GM06990 (cell line): ENCODE data around the gene ABCA12.

Experiments used
- DNase-seq: peaks from one replicate; pipeline ENCODE4 v3.0.0-alpha.2; 2011; ENCODE audit not compliant: insufficient read length; ENCODE audit errors: extremely low read depth
- H3K27me3 ChIP-seq: replicated peaks from 2 replicates; pipeline ENCODE4 v1.6.0; 2011; ENCODE audit warnings: low read length; ENCODE audit not compliant: control insufficient read depth, insufficient read depth
- H3K36me3 ChIP-seq: 2 replicates; pipeline ENCODE4 v1.5.1; 2011; ENCODE audit warnings: low read length; ENCODE audit not compliant: control insufficient read depth, insufficient read depth
- H3K4me3 ChIP-seq: replicated peaks from 2 replicates; pipeline ENCODE4 v1.5.1; 2011; ENCODE audit warnings: low read depth, mild to moderate bottlenecking, control low read depth, low read length
- CTCF ChIP-seq: IDR thresholded peaks from 2 replicates; pipeline ENCODE4 v1.5.1; 2011; ENCODE audit warnings: low read length, control low read depth, mild to moderate bottlenecking, inconsistent platforms; ENCODE audit not compliant: insufficient read depth, poor library complexity, severe bottlenecking

ABCA12 gene

GRCh38 chr2:215141706-215142105 is 3.3 kb upstream of the ABCA12 start:
- H3K36me3 ChIP-seq = no peaks in the 10 kb centered on the region
- no peaks in the 10 kb centered on the region for H3K27me3 ChIP-seq
- DNase-seq = no peak
- H3K4me3 ChIP-seq = no peak overlapping the region
- no peak for TF ChIP-seq CTCF

- Histone ChIP-seq H3K4me3 (no peak overlapping the region), H3K27me3 (no peaks in the 10 kb centered on the region), H3K36me3 (no peaks in the 10 kb centered on the region)
- TF ChIP-seq CTCF = no peak
- no peak for DNase-seq
Observed at GRCh38 chr2:215140166-215140707, 1.8 kb upstream of the ABCA12 start.

- TF ChIP-seq CTCF = no peak
- no peak for DNase-seq
- peak overlapping the region; percentile 50 for H3K4me3 ChIP-seq
- H3K36me3 ChIP-seq = no peaks in the 10 kb centered on the region
- H3K27me3 ChIP-seq = no peaks in the 10 kb centered on the region
Observed at GRCh38 chr2:215137741-215138340, 585 bp downstream of the ABCA12 start.

- Histone ChIP-seq H3K36me3 (no peaks in the 10 kb centered on the region), H3K27me3 (no peaks in the 10 kb centered on the region), H3K4me3 (peak overlapping the region; percentile 42)
- DNase-seq = no peak
- TF ChIP-seq CTCF = no peak
Observed at GRCh38 chr2:215137329-215137686, 1.1 kb downstream of the ABCA12 start.

- peak overlapping the region; percentile 30 for H3K4me3 ChIP-seq
- H3K27me3 ChIP-seq = no peaks in the 10 kb centered on the region
- H3K36me3 ChIP-seq = no peaks in the 10 kb centered on the region
- peak; percentile 31 for DNase-seq
- no peak for TF ChIP-seq CTCF
Observed at GRCh38 chr2:215136669-215137328, 1.6 kb downstream of the ABCA12 start.
